Measurements from ENCODE around the gene ZNF331. TPM values are rescaled to one million over a fixed set of nuclear protein-coding genes. Genes with fewer than 3 reads are reported as not detected.

ZNF331 gene
- total and polyA plus RNA-seq, 2 of the 4 experiments (the other 2 are of a cell fraction), result 6.6 to 11.1 TPM

- CTCF ChIA-PET, result interaction anchor here (0.7 to 1.9 kb wide), 2 partner anchors 77 to 85 kb away, joined by 3 to 4 read pairs; no protein-coding TSS in a partner anchor
- H3K9me1 ChIP-seq (ENCODE audit: insufficient read depth, low read length), result no peaks in the 10 kb centered on the region
- no peaks in the 10 kb centered on the region for H3K79me1 ChIP-seq (ENCODE audit: low read depth in 1 of 2, low read length in 2 of 2)
- no CpG with 5 or more reads among the region's 5 CpGs for WGBS, 2 experiments (ENCODE audit: extremely low coverage in 2 of 2, insufficient read length in 1 of 2)
- H3K36me3 ChIP-seq (ENCODE audit: control insufficient read depth, insufficient read depth, low read length), result no peaks in the 10 kb centered on the region
- H2BK20ac ChIP-seq (ENCODE audit: low read depth, low read length), result no peak overlapping the region
- intact Hi-C loops (cut with micrococcal nuclease), result no loop called here
- no peak overlapping the region for H2AK9ac ChIP-seq (replicated peaks; ENCODE audit: low read depth, low read length, poor library complexity)
- no peak overlapping the region for H3K56ac ChIP-seq (ENCODE audit: extremely low read depth, insufficient read depth, low read length)
- TF ChIP-seq RFX5 (IDR thresholded peaks at IDR 0.05; ENCODE audit: low read depth, low read length) (no peak), USF2 (IDR thresholded peaks at IDR 0.05; ENCODE audit: low read depth, low read length) (no peak), CTCF (conservative IDR thresholded peaks at IDR 0.05; ENCODE audit: low read depth, low read length) (no peak), POLR2A (IDR thresholded peaks at IDR 0.05; ENCODE audit: low read depth, low read length) (no peak), CEBPB (IDR thresholded peaks at IDR 0.05; ENCODE audit: low read depth, low read length) (no peak), NFE2L2 (IDR thresholded peaks at IDR 0.05; ENCODE audit: low read depth, low read length) (no peak), ELK1 (IDR thresholded peaks at IDR 0.05; ENCODE audit: borderline replicate concordance, low read depth, low read length) (no peak), MAFK (IDR thresholded peaks at IDR 0.05; ENCODE audit: low read depth, low read length) (no peak), MAZ (IDR thresholded peaks at IDR 0.05; ENCODE audit: borderline replicate concordance, low read depth, low read length) (no peak), RCOR1 (IDR thresholded peaks at IDR 0.05; ENCODE audit: insufficient replicate concordance, low read length) (no peak), RAD21 (IDR thresholded peaks at IDR 0.05; ENCODE audit: low read length) (no peak), BHLHE40 (IDR thresholded peaks at IDR 0.05; ENCODE audit: low read depth, low read length) (no peak), SMC3 (IDR thresholded peaks at IDR 0.05; ENCODE audit: low read depth, low read length) (no peak)
- H3K18ac ChIP-seq (ENCODE audit: low read depth, low read length), result no peak overlapping the region
- H2BK15ac ChIP-seq (ENCODE audit: low read depth, low read length), result no peak overlapping the region
- H3K27me3 ChIP-seq (ENCODE audit: control insufficient read depth, insufficient read depth, low read length), result 0 out of 2 replicates have a peak, but pooled peaks cover 3% of the 10 kb centered on the region
- no peaks in the 10 kb centered on the region for H3K9me3 ChIP-seq (ENCODE audit: control insufficient read depth, insufficient read depth, low read length)
- no peak overlapping the region for H3K4me3 ChIP-seq (ENCODE audit: insufficient read depth, low read depth, low read length)
- ATAC-seq (ENCODE audit: low read depth), result no peak
- in situ Hi-C loops (cut with MboI; ENCODE audit: low sequenced_read_pairs), result no loop called here
- no peak overlapping the region for H2AFZ ChIP-seq (replicated peaks; ENCODE audit: low read length, poor library complexity)
- no peak overlapping the region for H4K91ac ChIP-seq (ENCODE audit: insufficient read depth, low read depth, low read length)
- H3K4me2 ChIP-seq (ENCODE audit: low read depth, low read length), result no peak overlapping the region
- H4K5ac ChIP-seq (ENCODE audit: low read depth, low read length), result no peak overlapping the region
- DNase-seq, result no peak
- no peak overlapping the region for H3K9ac ChIP-seq (ENCODE audit: low read depth, low read length)
- H3K23ac ChIP-seq (ENCODE audit: low read depth, low read length), result no peak overlapping the region
- H3K27ac ChIP-seq (ENCODE audit: insufficient read depth, low read length), result no peak overlapping the region
- POLR2A ChIA-PET (ENCODE audit: unreplicated experiment), result no interaction called here
- no peak overlapping the region for H2BK5ac ChIP-seq (ENCODE audit: low read depth, low read length, poor library complexity, severe bottlenecking)
- no peak overlapping the region for H3K14ac ChIP-seq (replicated peaks; ENCODE audit: low read depth, low read length)
- peaks cover 7% of the 10 kb centered on the region for H3K4me1 ChIP-seq (ENCODE audit: control insufficient read depth, insufficient read depth, low read length)
- H4K20me1 ChIP-seq (ENCODE audit: insufficient read depth, low read length), result no peaks in the 10 kb centered on the region
- no peak overlapping the region for H2AK5ac ChIP-seq (ENCODE audit: low read depth, low read length)
- H2BK120ac ChIP-seq (ENCODE audit: low read depth, low read length), result no peak overlapping the region
- H4K8ac ChIP-seq (ENCODE audit: low read depth in 2 of 2, low read length in 2 of 2), result no peak overlapping the region
- dilution Hi-C loops (cut with HindIII; ENCODE audit: low sequenced_read_pairs, unreplicated experiment), result no loop called here
- no TSS peak for BruUV-seq (replicated peaks)
- H3K4ac ChIP-seq (ENCODE audit: low read depth, low read length), result no peak overlapping the region
These were observed 28.1 kb upstream of the ZNF331 start for GRCh38 chr19:53509845-53510244.

All from IMR-90 (cell line).